ENCODE data around the gene SLC25A21. TPM values are rescaled to one million over a fixed set of nuclear protein-coding genes. Genes with fewer than 3 reads are reported as not detected.

SLC25A21 gene
- total RNA-seq, 1 donor from 2014 or later, result 6.4 TPM

- Mint-ChIP-seq H3K4me1 (no peaks in the 10 kb centered on the region), H3K36me3 (no peaks in the 10 kb centered on the region), H3K9me3 (no peaks in the 10 kb centered on the region), H3K4me3 (no peak overlapping the region), H3K27me3 (ENCODE audit: insufficient read depth, low read depth) (peaks cover 6% of the 10 kb centered on the region), H3K27ac (no peak overlapping the region)
- Histone ChIP-seq H3K9ac (no peak overlapping the region), H3K79me2 (ENCODE audit: low read depth) (no peaks in the 10 kb centered on the region), H3F3A (ENCODE audit: low read depth) (no peaks in the 10 kb centered on the region), H3K36me3 (no peaks in the 10 kb centered on the region), H2AFZ (replicated peaks) (no peak overlapping the region), H3K4me3 (no peak overlapping the region), H3K4me2 (no peak overlapping the region), H3K4me1 (no peaks in the 10 kb centered on the region), H3K9me3 (ENCODE audit: low read depth) (no peaks in the 10 kb centered on the region), H4K20me1 (ENCODE audit: low read depth) (no peaks in the 10 kb centered on the region), H3K27ac (no peak overlapping the region), H3K27me3 (peaks cover 6% of the 10 kb centered on the region)
- TF ChIP-seq CTCF (IDR thresholded peaks at IDR 0.05) (peak; percentile 1), EZH2 (IDR thresholded peaks at IDR 0.05) (no peak)
- no peak for DNase-seq (ENCODE audit: low spot score)
These were observed 229.7 kb downstream of the SLC25A21 start for GRCh38 chr14:36942522-36943245.

GRCh38 chr14:36941783-36942521, 230.5 kb downstream of the SLC25A21 start:
- Histone ChIP-seq H3K9ac (no peak overlapping the region), H3K36me3 (no peaks in the 10 kb centered on the region), H3K9me3 (ENCODE audit: low read depth) (no peaks in the 10 kb centered on the region), H2AFZ (replicated peaks) (no peak overlapping the region), H3K4me2 (no peak overlapping the region), H3K27ac (no peak overlapping the region), H3K4me1 (no peaks in the 10 kb centered on the region), H3K27me3 (peaks cover 6% of the 10 kb centered on the region), H4K20me1 (ENCODE audit: low read depth) (no peaks in the 10 kb centered on the region), H3F3A (ENCODE audit: low read depth) (no peaks in the 10 kb centered on the region), H3K4me3 (no peak overlapping the region), H3K79me2 (ENCODE audit: low read depth) (no peaks in the 10 kb centered on the region)
- Mint-ChIP-seq H3K4me3 (no peak overlapping the region), H3K9me3 (no peaks in the 10 kb centered on the region), H3K36me3 (no peaks in the 10 kb centered on the region), H3K27ac (no peak overlapping the region), H3K4me1 (no peaks in the 10 kb centered on the region), H3K27me3 (ENCODE audit: insufficient read depth, low read depth) (peaks cover 6% of the 10 kb centered on the region)
- DNase-seq (ENCODE audit: low spot score), result peak; percentile 76
- TF ChIP-seq EZH2phosphoT487 (IDR thresholded peaks at IDR 0.05) (no peak), EZH2 (IDR thresholded peaks at IDR 0.05) (peak; percentile 35), CTCF (IDR thresholded peaks at IDR 0.05) (peak; percentile 98)

GRCh38 chr14:36940476-36940875, 231.9 kb downstream of the SLC25A21 start:
- peaks cover 6% of the 10 kb centered on the region for H3K27me3 Mint-ChIP-seq (ENCODE audit: insufficient read depth, low read depth)
- TF ChIP-seq CTCF (IDR thresholded peaks at IDR 0.05), result no peak
- TF ChIP-seq EZH2 (IDR thresholded peaks at IDR 0.05), result no peak
- TF ChIP-seq EZH2phosphoT487 (IDR thresholded peaks at IDR 0.05), result no peak
- no peaks in the 10 kb centered on the region for H3K9me3 Mint-ChIP-seq
- H3K36me3 Mint-ChIP-seq, result no peaks in the 10 kb centered on the region
- H3K4me1 Mint-ChIP-seq, result no peaks in the 10 kb centered on the region
- Histone ChIP-seq H3K27ac (no peak overlapping the region), H3K27me3 (peaks cover 6% of the 10 kb centered on the region), H3K4me3 (no peak overlapping the region), H3K9me3 (ENCODE audit: low read depth) (no peaks in the 10 kb centered on the region), H3K4me2 (no peak overlapping the region), H2AFZ (replicated peaks) (no peak overlapping the region), H4K20me1 (ENCODE audit: low read depth) (no peaks in the 10 kb centered on the region), H3K36me3 (no peaks in the 10 kb centered on the region), H3F3A (ENCODE audit: low read depth) (no peaks in the 10 kb centered on the region), H3K4me1 (peaks cover 4% of the 10 kb centered on the region), H3K9ac (no peak overlapping the region), H3K79me2 (ENCODE audit: low read depth) (no peaks in the 10 kb centered on the region)
- no peak for DNase-seq (ENCODE audit: low spot score)
- H3K4me3 Mint-ChIP-seq, result no peak overlapping the region
- no peak overlapping the region for H3K27ac Mint-ChIP-seq
